GM19324 (cell line): ENCODE measurements around the gene GFOD1.

ENCODE experiments used
- ATAC-seq: cut with Tn5 transposase; IDR thresholded peaks from one replicate; pipeline ENCODE4 v1.9.1; 2021; ENCODE audit warnings: mild to moderate bottlenecking, moderate library complexity; ENCODE audit not compliant: unreplicated experiment, low FRiP score

GFOD1 gene

DNA sequence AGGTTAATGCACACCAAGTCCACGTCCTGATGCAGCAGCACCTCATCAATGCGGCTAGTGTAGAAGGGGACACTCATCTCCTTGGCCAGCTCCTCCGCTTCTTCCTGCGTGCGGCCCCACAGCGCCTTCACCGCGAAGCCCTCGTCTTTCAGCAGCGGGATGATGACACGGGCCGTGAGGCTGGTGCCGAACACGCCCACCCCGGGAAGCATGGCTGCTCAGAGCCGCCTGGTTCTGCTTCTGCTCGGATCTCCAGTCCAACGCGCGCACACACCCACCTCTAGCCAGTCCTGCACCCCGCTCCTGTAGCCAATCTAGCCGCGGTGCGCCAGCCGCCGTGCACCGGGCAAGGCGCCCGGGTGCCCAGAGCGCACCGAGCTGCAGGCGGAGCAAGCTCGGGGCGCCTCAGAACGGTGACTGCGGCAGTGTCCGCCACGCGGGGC, 700 bp downstream of the GFOD1 start:
- ATAC-seq, result peak; percentile 30

DNA sequence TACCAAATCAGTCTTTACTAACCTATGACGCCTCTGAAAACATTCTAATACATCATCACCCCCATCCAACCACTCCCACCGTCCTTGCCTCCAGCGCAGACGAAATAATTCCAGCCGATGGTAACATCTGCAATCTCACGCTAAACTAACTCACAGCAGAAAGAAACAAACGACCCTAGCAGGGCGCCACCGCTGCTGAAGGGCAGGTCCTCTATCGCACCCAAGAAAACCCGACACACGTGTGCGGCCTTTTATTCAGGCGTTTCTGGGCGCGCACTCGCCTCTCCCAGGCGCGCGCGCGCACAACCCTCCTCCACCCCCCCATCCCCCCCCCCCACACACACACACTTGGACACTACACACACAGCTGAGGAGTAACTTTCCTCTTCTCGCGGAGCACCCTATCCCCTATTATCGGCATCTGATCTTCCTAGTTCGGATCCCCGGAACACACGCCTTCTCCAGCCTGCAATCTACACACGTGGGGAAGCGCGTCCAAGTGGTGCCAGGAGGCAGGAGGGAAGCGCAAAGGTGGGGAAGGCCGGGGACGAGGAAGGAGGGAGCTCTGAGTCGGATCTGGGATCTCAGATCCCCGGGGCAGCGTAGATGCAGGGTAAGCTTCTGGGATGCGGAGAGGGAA, 1.4 kb downstream of the GFOD1 start:
- ATAC-seq, result no peak

DNA sequence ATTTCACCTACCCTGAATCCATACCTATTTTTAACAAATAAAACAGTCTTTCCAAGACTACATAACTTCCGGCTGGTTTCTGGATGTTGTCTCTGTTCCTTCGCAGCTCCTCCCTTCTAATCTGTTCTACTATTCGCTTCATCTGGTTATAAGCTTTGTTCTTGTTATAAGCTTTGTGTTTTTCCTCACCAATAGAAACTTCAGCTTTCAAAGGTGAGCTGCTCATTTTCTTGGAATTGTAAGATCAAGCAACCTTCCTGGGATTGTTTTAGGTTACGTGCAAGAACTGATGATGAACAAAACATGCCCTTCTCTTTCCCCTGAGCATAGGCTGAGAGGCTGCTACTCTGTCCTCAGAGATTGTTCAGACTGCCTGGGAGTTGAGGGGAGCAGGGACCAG, 2.1 kb downstream of the GFOD1 start:
- no peak for ATAC-seq

DNA sequence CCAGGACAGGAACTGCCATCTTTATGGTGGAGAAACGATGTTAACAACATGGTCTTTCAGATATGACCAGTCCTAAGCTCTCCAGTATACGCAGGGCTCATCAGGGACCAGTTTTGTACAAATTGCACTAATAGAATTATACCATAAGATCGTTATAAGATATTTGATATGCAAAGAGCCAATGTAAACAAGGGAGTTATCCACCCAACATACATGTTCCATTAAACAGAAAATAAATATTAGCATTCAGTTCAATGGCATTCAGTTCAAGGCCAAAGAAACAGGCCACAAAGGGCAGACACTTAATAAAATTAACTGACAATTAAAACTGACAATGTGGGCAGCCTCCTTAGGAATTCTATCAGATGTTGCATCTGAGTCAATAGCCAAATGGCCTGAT, 2.6 kb downstream of the GFOD1 start:
- no peak for ATAC-seq

DNA sequence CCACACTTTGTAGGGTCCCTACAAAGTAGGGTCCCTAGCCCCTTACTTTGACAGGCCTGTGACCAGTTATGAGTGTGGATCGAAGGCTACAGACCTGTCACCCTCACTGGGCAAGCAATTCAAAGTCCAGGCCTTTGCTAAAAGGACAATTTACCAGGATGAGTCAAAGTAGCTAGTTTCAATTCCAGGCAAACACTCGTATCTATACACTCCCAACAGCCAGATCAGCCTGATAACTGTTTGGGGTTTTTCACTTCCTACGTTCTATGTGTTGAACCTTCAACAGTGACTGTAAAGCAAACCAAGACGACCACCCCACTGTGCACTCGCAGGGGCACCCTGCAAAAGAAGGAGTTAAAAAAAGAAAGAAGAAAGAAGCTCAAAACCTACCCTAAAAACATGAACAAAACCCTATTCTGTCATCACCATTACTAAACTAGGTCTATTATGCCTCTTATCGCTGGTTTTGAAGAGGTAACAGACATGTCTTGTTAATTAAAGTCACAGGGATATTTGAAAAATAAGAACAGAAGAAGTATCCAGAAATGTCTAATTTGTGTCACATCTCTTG, 3.2 kb downstream of the GFOD1 start:
- no peak for ATAC-seq

DNA sequence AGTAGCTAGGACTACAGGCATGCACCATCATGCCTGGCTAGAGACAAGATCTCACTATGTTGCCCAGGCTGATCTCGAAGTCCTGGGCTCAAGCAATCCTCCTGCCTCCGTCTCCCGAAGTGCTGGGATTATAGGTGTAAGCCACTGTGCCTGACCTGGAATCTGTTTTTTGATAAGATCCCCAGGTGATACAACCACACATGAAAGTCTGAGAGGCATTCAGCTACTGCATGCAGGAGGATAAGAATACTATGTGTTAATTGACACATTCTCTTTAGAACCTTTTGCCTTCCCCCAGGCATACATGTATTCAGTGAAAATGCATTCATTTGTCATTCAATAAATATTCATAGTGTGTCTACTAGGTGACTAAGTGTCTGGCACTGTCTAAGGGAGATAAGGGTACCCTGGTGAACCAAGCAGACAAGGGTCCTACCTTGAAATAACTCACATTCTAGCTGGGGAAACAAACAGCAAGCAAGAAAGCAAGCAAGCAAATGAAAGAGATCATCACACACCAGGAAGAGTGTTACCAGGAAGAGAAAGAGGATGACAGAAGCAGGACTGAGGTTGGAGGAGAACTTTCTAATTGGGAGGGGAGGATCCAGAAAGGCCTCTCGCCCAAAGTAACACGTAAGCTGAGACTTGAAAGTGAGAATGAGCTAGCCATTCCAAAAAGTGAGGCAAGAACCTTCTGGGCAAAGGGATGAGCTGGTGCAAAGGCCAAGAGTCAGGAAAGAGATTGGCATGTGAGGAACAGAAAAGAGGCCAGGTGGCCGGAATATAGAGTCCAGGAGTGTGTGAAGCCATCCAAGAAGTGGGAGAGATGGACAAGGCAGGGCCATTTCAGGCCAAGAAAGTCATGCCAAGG, 6.5 kb downstream of the GFOD1 start:
- ATAC-seq, result no peak

DNA sequence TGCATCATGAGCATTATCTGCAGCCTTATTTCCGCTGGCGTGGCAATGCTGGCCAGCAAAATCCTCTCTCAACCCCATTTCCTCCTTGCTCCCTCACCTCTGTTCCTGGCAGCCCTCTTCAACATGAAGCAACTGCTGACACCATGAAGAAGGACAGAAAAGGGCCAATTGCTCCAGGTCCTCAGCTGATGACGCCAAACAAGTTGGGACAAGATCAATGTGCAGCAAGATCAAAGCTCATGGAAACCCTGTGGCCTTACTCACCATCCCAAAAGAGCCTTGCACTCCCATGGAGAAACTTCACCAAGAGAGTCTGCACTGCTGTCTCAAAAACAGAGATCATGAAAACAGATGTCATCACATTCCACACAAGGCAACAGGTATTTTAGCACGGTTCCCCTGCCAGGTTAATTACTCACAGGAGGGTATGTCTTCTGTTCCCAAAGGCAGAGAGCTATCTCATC, 7.4 kb downstream of the GFOD1 start:
- no peak for ATAC-seq

DNA sequence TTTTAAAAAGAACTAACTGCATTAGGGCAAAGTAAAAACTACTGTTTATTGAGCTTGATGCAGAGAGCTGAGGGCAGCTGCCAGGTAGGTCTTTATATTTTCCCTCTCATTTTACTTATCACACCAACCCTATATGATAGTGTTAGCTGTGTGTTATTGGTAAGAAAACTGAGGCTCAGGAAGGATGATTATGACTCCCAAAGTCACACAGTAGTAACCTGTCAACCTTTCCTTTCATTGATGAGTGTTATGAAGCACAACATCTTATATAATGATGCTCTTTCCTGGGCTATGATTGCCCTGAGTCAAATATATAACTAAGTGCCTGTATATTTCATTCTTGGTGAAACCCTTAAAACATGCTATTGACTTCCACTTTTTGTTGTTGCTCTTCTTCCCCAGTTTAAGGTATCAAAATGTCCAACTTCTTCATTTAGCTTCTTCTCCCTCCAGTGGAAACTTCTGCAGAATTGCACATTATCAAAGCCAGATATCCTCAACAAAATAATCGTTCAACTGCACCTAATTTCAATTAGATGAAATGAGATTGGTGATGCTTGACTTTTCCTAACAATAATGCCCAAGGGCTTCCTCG, 8.1 kb downstream of the GFOD1 start:
- no peak for ATAC-seq

DNA sequence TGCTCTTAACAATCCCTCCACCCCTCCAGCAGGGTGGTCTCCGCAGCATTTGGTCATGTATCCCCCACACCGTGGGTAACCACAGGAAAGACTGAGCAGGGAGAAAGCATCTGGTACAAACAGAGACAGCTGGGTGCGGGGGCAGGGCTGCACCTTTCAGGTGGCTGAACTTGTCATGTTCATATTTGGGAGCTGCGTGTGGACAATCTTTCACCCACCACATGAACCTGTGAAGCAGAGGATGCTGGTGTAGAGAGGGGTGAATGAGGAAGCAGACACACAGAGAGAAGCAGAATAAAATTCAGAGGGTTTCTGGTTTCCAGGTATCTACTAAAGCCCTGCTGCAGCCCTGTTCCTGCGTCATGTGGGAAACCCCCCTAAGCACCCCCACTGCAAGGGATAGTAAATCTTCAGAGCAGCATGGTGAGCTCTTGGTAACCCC, 8.9 kb downstream of the GFOD1 start:
- ATAC-seq, result no peak

DNA sequence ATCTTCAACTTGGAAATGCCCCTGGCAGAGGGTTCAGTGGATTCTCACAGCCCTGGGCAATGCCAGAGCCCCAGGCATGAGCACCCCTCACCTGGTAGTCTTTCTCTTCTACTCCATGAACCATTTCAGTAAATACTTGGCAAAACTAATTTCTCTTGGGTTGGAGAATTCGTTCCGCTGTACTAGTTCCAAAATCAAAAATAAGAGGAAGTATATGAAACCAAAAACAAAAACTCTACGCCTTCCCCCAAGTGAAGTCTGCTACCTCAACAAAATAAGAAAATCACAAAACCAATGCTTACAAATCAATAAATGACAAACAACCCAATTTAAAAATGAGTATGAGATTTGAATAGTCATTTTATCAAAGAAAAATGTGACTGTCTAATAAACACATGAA, 12.6 kb downstream of the GFOD1 start:
- no peak for ATAC-seq

DNA sequence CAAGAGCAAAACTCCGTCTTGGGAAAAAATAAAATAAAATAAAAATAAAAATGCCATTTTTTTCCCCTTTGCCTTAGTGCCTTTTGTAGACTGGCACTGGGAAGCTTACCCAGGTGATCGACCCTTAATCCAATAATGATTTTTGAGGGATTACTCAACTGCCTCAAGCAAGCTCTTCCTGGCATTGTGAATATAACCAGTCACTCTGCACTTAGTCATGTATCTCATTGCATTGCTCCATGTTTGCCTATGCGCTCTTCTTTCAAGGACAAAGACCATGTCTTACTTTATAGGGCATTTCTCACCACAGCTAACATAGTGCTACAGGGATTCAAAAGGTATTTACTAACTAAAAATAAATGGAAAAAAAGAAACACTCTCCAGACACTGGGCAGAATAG, 13.0 kb downstream of the GFOD1 start:
- ATAC-seq, result no peak

DNA sequence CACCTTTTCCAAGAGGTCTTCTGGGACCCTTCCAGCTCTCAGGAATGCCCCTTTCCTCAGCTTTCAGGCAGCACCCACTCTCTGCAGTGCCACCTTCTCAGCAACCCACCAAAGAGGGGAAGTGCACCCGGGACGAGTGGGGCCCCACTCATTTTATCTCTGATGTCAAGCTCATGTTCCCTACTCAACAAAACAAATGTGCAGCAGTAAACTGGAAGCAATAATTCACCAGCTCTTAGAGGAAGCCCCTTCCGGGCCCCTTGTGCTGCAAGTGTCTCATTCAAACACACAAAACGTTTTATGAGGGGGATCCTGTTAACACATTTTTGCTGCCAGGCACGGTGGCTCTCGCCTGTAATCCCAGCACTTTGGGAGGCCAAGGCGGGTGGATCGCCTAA, 13.6 kb downstream of the GFOD1 start:
- no peak for ATAC-seq

DNA sequence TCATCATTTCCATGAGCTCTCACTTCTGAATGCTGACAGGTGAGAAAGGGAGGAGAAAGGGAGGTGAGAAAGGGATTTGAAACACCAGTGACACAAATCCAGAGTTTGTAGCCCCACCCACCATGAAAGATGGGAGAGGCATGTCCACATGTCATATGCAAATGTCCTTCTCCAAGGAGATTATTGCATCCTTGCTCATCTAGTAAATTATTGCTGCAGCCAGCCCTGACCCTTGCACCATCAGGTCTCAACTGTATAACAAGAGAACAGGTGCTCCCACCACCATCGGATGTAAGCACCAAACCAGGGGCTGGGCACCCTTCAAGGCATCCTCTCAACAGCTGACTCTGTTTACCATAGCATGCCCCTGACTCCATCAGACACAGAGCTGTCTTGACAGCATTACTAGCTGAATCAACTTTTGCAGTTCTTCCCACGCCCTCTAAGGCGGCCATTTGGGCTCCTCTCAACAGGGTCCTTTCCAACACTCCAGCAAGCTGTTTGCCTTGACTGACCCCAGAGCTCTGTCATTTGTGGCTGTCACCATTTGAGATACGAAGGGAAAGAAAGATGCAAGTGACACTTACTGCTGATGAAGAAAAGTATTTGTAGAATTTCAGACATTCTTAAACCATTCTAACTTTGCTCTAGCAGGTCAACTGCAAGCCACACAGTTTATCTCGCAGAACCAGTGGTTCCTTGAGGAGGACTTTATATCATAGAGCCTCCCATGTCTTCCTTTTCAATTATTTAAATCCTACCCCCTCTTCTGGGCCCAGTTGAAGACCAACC, 14.2 kb downstream of the GFOD1 start:
- ATAC-seq, result no peak

DNA sequence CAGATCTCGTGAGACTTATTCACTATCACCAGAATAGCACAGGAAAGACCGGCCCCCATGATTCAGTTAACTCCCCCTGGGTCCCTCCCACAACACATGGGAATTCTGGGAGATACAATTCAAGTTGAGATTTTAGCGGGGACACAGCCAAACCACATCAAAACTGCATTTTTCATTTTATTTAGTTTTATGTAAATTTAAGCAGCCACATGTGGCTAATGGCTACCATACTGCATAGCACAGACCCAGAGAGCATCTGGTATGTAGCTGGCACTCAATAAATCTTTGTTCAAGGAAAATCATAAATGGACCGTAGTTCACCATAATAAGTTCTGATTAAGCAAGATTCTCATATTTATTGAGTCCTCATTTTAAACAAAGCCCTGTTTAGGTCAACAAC, 15.3 kb downstream of the GFOD1 start:
- no peak for ATAC-seq

DNA sequence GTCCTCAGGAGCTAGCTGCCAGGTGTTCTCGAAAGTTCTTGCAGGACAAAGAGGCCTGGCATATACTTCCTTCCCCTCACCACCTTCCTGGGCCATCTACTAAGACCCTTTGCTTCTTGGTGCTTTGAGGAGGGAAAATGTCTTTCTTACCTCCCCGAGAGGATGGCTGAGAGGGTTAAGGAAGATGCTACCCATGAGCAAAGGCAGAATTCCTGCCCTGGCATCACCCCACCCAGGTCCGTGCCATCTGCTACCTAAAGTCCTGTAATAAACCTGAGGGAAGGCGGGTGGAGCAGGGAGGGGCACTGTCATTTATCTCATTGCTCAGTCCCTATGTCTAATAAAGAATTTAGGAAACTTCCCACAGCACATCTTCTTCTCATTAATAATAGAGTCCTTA, 16.2 kb downstream of the GFOD1 start:
- no peak for ATAC-seq

DNA sequence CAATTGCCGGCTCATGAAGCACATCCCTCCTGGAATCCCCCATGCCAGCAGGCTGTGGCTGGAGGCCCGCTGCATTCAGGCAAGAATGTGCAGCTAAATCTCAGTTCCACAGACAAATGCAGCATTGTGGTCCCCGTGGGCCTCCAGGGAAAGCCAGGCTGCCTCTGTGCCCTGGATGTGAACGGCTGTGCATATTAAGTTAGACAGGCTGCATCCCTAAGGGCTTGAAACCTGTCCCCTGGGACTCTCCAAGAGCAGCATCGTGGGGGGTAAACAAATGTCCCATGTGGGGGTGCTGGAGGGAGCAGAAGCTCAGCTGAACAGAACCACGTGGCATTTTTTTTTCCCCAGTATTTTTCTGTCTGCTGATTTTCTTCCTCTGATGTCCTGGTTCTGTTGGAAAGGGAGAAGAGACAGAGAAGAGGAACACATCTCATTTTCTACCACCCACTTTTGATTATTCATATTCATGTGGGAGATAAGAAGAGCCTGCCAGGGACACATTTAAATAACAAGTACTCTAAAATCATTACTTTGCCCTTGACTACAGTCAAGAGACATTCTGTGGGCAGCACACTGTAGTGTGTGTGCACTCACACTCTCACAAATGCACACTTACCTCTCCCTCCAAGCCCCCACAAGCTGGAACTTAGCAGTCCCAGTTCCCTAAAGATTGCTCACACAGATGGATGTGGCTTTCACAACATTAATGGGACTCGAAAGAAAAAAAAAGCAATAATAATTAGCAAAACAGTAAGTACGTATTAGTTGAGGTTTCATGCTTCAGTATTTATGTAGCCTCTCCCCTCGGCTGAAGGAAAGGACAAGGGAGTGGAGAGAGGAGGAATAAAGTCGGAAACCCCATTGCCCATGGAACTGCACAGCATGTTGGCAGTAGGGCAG, 16.9 kb downstream of the GFOD1 start:
- ATAC-seq, result no peak

DNA sequence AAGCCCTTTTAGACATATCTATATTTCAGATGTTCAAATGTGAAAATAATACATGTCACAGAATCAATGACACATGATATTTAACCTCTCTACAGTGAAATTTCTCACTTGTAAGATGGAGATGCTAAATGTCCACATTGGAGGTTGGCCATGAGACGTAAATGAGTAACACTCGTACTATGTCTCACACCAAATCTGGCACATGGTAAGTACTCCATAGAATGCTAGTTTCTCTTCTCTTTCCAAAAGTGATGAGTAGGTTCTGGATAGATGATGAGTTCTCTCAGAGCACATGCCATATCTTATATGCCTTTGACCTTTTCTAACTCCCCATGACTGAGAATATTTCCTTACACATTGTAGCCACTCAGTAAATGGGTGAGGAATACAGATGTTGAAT, 17.7 kb downstream of the GFOD1 start:
- no peak for ATAC-seq

DNA sequence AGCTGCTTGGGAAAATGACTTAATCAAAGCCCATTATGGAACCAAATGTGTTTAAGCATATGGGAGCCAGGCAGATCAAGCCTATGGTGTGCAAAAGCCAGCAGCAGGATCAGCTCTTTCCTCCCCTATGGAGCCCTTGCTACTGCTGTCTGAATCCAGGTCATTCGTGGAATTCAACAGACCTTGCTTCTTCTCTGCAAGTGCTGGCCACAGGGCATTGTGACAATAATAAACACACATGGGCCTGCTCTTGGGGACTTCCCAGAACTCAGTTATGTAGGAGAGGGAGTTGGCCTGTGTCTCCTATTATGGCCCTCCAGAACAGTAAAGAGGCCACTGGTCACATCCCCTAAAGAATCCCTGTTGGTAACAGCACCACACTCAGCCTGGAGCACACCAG, 18.6 kb downstream of the GFOD1 start:
- ATAC-seq, result no peak

DNA sequence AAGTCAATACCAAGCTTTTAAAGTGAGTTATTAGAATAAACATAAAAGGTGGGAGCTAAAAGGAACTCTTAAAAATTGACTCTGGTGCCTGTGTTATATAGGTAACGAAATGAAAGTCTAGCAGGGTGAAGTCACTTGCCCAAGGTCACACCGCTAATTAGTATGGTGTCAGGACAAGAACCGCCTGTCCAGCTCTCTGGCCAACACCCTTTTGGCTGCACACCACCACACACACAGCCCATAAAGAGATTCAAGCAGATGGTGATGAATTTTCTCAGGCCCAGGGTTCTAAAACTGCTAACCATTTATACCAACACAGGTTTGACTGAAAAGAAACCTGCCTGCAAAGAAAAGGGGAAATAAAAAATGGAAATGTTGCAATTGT, 20.2 kb downstream of the GFOD1 start:
- ATAC-seq, result no peak
